ENCODE data around the gene MCAM.

DNA sequence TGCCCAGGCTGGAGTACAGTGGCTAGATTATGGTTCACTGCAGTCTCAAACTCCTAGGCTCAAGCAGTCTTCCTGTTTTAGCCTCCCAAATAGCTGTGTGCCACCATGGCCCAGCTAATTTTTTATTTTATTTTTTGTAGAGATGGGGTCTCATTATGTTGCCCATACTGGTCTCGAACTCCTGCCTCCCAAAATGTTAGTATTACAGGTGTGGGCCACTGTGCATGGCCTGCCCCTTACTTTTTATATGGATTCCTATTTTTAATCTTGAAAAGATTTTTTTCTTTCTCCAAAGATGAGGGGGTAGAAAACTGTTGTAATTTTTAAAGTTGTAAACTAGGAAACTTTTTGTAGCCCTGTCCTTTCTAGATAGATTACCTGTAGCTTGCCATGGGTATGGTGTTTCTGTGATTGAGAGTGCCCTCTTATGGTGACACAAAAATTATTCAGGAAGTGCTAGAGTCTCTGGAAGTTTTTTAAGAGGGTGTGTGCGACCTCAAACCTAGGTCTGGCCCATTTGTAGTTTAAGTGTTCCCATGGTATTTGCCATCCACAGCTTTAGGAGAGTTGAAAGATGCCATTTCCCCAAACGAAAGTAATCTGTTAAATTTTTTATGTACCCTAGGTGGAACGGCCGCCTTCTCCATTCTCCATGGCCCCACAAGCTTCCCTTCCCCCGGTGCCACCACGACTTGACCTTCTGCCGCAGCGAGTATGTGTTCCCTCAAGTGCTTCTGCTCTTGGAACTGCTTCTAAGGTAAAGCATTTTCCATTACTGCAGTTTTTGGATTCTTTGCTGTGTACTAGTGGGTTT is 32.4 kb downstream of the MCAM start:
- TF ChIP-seq EZH2phosphoT487 (IDR thresholded peaks at IDR 0.05; ENCODE audit: borderline replicate concordance, low read depth, low read length) = no peak
- TF ChIP-seq, protein P1, sequence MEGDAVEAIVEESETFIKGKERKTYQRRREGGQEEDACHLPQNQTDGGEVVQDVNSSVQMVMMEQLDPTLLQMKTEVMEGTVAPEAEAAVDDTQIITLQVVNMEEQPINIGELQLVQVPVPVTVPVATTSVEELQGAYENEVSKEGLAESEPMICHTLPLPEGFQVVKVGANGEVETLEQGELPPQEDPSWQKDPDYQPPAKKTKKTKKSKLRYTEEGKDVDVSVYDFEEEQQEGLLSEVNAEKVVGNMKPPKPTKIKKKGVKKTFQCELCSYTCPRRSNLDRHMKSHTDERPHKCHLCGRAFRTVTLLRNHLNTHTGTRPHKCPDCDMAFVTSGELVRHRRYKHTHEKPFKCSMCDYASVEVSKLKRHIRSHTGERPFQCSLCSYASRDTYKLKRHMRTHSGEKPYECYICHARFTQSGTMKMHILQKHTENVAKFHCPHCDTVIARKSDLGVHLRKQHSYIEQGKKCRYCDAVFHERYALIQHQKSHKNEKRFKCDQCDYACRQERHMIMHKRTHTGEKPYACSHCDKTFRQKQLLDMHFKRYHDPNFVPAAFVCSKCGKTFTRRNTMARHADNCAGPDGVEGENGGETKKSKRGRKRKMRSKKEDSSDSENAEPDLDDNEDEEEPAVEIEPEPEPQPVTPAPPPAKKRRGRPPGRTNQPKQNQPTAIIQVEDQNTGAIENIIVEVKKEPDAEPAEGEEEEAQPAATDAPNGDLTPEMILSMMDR (conservative IDR thresholded peaks at IDR 0.05; ENCODE audit: low read length) = peak; percentile 94

All from OCI-LY7 (cell line).